Fibroblast of peridontal ligament (primary cell): ENCODE results near the gene XDH.
A peak's percentile ranks its signal among the peaks of the same experiment; 100 is the strongest.

Experiments used
- DNase-seq: peaks from one replicate; pipeline ENCODE4 v3.0.0-alpha.2; 2010; ENCODE audit errors: extremely low read depth

The XDH gene

DNA sequence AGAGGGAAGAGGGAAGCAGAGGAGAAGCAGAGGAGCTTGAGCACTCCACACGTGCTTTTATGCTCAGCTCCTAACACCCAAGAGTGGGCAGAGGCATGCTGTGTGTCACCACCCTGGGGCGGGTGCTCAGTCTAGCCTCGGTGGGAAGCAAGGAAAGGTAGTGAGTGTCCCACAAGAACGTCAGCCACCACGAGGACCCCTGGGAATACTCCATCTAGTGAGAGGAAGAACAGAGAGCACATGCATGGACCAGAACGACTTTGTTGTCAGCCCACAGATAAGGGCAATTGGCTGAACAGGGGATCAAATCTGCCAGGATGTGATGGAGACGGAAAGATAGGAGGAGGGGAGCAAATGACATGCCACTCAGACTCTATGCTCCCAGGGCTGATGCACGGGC is 83.4 kb downstream of the XDH start:
- DNase-seq: no peak

- no peak for DNase-seq
Measured at GRCh38 chr2:31329081-31329625, 85.4 kb downstream of the XDH start.

- no peak for DNase-seq
Measured at GRCh38 chr2:31328026-31328425, 86.5 kb downstream of the XDH start.

DNA sequence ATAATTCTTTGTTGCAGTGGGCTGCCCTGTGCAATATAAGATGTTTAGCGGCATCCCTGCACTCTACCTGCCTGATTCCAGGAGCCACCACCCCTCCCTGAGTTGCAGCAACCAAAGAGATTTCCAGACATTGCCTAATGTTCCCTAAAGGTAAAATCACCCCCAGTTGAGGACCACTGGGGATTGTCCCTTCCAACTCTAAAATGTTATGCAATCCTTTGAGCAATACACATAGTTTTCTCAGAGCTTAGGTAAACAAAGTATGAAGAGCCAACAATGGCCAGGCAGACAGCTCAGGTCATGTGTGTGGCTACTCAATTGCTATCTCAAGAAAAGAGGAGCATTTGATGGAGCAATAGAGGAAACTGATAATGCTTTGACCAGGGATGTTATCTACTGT is 87.0 kb downstream of the XDH start:
- peak; percentile 37 for DNase-seq

GRCh38 chr2:31324016-31324633 is 90.4 kb downstream of the XDH start:
- DNase-seq: peak; percentile 27

DNA sequence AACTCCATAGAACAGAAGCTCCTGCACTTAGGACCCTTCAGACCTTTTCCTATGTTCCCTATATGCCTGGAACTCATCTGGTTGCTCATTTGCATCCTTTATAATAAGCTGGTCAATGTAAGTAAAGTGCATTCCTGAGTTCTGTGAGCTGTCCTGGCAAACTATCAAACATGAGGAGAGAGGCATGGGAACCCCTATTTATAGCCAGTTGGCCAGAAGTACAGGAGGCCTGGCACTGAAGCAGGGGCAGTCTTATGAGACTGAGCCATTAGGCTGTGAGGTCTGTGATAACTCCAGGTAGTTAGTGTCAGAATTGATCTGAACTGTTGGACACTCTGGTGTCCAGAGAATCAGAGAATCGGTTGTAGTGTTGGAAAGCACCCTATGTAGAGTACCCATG is 92.2 kb downstream of the XDH start:
- peak; percentile 68 for DNase-seq

GRCh38 chr2:31319406-31320175 is 95.0 kb downstream of the XDH start:
- peak; percentile 72 for DNase-seq

DNA sequence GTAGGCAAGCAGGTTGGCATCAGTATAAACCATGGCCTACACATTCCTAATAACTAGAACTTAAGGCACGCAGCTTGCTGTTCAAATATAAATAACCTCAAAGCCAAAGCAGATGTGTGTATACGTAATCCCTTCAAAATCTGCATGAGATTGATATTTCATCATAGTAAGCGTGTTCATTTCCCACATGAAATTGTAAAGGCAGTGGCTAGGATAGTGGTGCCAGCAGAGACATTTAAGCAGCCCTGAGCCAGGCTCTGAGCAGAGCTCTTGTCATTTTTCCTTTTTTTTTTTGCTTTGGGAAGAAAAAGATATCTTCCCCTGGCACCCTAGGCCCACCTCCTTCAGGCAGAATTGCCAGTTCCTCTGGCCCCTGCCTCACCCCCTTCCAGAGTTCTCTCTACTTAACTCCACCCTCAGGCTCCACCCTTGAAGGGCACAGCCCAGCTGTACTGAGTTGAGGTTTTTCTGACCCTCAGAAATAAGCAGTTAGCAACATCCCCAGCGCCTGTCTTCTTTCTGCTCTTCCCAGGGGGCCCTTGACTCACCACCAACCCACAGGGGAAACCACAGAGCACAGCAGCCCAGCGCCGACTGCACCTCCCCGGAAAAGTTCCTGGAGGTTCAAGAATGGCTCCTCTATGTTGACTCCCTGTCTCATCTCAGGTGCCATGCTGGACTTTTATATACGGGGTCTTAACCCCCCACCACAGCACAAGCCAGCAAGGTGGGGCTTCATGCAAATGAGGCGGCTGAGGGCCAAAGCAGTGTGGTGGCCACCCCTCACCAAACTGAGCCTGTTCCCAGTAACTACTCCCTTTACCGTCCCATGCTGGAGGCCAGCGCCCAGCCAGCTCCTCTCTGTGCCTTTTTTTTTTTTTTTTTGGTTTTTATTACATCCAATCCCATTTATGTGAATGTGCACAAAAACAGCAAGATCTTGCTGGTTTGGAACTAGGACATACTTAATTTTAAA is 95.9 kb downstream of the XDH start:
- peak; percentile 96 for DNase-seq

GRCh38 chr2:31317396-31317795 is 97.1 kb downstream of the XDH start:
- no peak for DNase-seq

- no peak for DNase-seq
Measured at GRCh38 chr2:31314761-31315160, 99.8 kb downstream of the XDH start.

GRCh38 chr2:31312898-31313297 is 101.6 kb downstream of the XDH start:
- peak; percentile 67 for DNase-seq

DNA sequence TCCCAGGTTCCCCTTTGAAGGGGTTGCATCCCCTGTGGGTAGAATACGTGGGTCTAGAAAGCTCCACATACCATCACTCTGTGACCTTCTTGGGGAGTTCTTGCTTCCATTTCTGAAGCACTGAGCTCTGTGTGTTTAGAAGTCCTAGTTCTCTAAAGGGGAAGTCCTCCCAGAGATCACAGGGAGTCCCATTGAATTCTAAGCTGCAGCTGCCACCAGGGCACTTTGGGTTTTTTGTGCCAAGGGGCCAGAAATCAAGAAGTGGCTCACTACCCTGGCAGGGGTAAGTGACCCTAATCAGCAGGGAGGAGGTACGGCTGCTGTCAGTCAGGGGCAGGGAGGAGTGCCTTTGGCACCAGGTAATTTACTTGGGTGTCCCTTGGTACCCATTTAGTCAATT is 109.7 kb downstream of the XDH start:
- DNase-seq: no peak

- DNase-seq: no peak
Measured at GRCh38 chr2:31302940-31303563, 111.5 kb downstream of the XDH start.

- no peak for DNase-seq
Measured at GRCh38 chr2:31300309-31300708, 114.2 kb downstream of the XDH start.

DNA sequence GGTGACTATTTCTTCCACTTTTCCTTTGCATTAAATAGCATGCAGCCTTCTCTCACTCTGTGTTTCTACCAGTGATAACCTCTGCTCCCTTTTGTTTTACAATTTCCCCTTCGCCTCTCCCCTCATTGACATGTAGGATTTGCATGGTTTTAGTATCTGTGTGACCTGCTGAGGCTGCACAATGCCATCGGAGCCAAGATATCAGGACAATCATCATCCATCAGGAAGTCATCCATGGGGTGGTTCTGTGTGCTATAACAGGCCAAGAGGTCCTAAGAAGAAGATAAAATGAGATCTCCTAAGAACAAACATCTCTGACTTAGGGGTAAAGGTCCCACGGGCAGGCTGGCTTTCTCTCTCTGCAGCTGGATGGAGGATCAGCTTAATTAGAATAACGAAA is 115.0 kb downstream of the XDH start:
- DNase-seq: no peak

- no peak for DNase-seq
Measured at GRCh38 chr2:31297751-31298150, 116.8 kb downstream of the XDH start.

GRCh38 chr2:31296641-31297287 is 117.8 kb downstream of the XDH start:
- DNase-seq: peak; percentile 41

DNA sequence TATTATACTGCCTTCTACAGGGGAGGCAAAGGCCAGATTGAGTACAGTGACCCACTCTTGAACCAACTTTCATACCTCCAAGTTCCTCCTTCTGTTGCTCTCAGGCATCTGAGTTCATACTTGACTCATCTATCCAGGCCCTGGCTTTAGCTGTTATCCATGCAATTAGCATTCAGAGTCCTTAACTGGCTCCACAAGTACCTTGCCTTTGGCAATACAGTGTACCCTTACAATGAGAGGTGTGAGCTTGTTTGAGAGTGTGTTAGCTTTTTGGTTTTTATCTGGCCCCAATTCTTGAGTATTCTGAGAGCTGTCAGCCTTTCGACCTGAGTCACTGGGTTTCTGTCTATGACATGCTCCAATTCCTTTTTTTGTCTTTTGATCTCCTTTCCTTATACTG is 120.3 kb downstream of the XDH start:
- DNase-seq: no peak

DNA sequence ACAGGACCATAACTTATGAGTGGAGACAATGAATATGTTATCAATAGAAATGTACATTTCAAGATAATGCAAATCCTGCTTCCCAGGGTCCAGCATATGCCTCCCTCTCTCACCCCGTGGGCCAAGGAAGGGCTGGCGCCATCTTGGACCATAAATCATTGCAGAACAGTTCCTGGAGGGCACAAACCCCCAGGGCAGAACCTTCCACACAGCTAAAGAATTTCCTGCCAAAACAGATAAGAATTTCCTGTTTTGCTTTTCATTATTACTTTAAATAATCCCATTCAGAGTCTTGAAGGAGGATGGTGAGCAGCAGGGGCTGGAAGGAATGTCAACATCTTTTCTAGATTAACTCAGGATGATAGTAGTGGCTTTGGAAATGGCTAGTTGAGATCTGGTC is 126.9 kb downstream of the XDH start:
- peak; percentile 27 for DNase-seq

DNA sequence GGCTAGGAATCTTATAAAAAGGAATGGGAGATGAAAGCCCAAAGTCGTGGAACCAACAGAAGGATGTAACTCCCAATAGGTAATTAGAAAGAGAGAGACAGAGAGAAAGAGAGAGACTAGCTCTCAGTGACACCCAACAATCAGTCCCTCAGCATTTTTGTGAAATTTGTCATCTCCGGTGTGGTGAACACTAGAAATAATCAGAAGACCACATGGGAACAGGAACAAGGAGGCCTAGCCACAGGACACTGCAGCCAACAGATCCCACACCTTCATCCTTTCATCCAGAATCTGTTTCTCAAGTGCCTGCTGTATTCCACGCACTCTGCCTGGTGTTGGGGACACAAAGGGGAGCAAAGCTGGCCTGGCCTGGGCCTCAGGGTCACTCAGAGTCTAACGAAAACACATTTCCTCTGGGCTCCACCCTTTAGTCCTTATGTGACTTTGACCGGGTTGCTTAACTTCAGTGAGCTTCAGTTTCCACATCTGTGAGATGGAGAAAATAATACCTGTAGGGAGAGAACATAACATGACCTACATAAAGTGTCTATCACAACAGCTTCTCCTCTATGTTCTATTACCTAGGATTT is 127.5 kb downstream of the XDH start:
- no peak for DNase-seq

DNA sequence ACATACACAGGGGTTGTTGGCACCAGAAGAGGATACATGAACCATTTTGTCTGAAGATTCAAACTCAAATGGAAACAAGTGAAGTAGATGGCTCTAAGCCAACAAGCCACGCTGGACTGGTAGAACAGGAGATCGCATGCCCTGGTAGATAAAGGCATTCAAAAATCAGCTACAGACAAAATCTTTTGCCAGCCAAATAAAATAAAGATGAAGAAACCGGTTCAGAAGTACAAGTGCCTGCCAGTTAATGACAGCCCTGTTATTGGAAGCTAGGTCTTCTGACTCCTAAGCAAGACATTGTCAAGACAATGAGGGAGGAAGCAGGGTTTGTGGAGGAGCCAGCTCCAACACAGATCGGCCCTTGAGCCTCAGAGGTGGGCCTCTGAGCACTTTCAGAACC is 128.3 kb downstream of the XDH start:
- DNase-seq: no peak
